K562 (cell line): ENCODE results near the gene ALPP.

ENCODE experiments used
- ATF4 ChIP-seq: fragments of 450-650 bp; formaldehyde crosslinking; IDR thresholded peaks from 2 replicates; pipeline ENCODE4 v1.4.0; 2022; ENCODE audit warnings: mild to moderate bottlenecking, moderate library complexity
- HDAC2 ChIP-seq: fragments of 450-650 bp; IDR thresholded peaks from 2 replicates; pipeline ENCODE4 v1.6.1; 2016; ENCODE audit warnings: mild to moderate bottlenecking
- HMG20A ChIP-seq: fragments of 450-650 bp; formaldehyde crosslinking; conservative IDR thresholded peaks from 2 replicates; pipeline ENCODE4 v1.4.0; 2020; ENCODE audit warnings: mild to moderate bottlenecking, mixed read lengths
- MXI1 ChIP-seq: IDR thresholded peaks from 2 replicates; pipeline ENCODE4 v1.6.1; 2011; ENCODE audit warnings: low read depth, mild to moderate bottlenecking, improper control_type of control experiment, low read length
- PCBP2 ChIP-seq: fragments of 200-400 bp; formaldehyde crosslinking; IDR thresholded peaks from 2 replicates; pipeline ENCODE4 v1.6.1; 2018; ENCODE audit warnings: low read length, low read depth, mild to moderate bottlenecking, moderate library complexity; ENCODE audit not compliant: poor library complexity, severe bottlenecking
- PHB ChIP-seq: fragments of 250-450 bp; sonication (Bioruptor Pico); IDR thresholded peaks from 2 replicates; pipeline ENCODE4 v1.5.0; 2021
- SAP30 ChIP-seq: fragments of 200-600 bp; sonication (generic); IDR thresholded peaks from 2 replicates; pipeline ENCODE4 v1.6.1; 2012; ENCODE audit warnings: borderline replicate concordance, low read depth, mild to moderate bottlenecking, moderate library complexity, low read length, control low read depth, inconsistent platforms; ENCODE audit not compliant: insufficient read depth, poor library complexity, severe bottlenecking
- SMAD3 ChIP-seq: fragments of 450-650 bp; formaldehyde crosslinking; conservative IDR thresholded peaks from 2 replicates; pipeline ENCODE4 v1.4.0; 2020; ENCODE audit warnings: mild to moderate bottlenecking
- STAG1 ChIP-seq: sonication (generic); formaldehyde crosslinking; IDR thresholded peaks from 2 replicates; pipeline ENCODE4 v1.5.0; 2020; ENCODE audit warnings: missing genetic modification reagents, borderline replicate concordance
- ZNF143 ChIP-seq: sonication (generic); formaldehyde crosslinking; IDR thresholded peaks from 2 replicates; pipeline ENCODE4 v1.9.0; 2022; ENCODE audit warnings: mild to moderate bottlenecking, missing genetic modification reagents
- ZNF589 ChIP-seq: fragments of 200-800 bp; sonication (Bioruptor generic); IDR thresholded peaks from 2 replicates; pipeline ENCODE4 v1.6.1; 2016; ENCODE audit warnings: low read depth, missing genetic modification characterization, missing compliant biosample characterization

GRCh38 chr2:232341061-232341738 lies 37.4 kb upstream of the ALPP start:
- TF ChIP-seq MXI1 (no peak), STAG1 (CRISPR knock-in tag) (no peak), PHB (CRISPR knock-in tag) (no peak), ZNF143 (CRISPR knock-in tag) (no peak), ATF4 (CRISPR knock-in tag) (no peak), ZNF589 (CRISPR knock-in tag) (no peak), PCBP2 (no peak), SAP30 (no peak), HMG20A (CRISPR knock-in tag) (no peak), HDAC2 (no peak), SMAD3 (CRISPR knock-in tag) (no peak)
